ENCODE measurements around the gene CMSS1. TPM values are rescaled to one million over a fixed set of nuclear protein-coding genes. Genes with fewer than 3 reads are reported as not detected.

Gene CMSS1
- total RNA-seq, 4 donors from 2014 or later: 1.8 to 41.2 (median 17.0) TPM

DNA sequence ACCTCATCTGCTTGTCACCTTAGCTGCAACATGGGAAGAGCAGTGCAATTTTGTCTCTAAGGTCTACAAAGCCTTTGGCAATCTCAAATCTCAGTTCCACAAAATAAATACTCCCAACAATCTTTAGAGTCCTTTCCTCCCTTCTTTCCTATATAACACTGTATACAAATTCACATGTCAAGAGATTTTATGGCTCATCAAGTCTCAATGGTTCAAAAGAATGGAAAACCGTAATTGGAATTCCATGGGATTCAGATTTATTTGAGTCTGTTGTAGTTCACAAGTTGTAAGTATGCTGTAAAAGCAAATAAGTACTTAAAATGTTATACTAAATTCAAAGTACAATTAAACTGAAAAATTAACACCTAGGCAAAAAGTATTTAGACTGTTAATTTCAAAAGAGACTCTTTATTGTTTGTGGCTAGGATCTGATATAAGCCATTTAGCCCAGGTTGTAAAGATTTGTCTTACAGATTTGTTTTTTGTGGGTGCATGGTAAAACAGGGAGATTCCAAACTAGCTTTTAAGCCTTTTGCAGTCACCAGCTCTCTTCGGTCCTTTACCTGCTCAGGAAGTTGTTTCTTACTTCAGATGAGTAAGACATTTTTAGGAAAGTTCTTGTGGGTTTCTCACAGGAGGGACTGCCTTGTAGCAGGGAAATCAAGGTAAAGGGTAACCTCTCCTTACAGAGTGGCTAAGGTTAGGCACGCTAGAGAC is 50.1 kb downstream of the CMSS1 start:
- Histone ChIP-seq H3K9me3 (no peaks in the 10 kb centered on the region), H3K36me3 (no peaks in the 10 kb centered on the region), H3K4me3 (no peak overlapping the region), H3K4me1 (peaks cover 12 to 18% of the 10 kb centered on the region in 2 donors), H3K27me3 (no peaks in the 10 kb centered on the region), H3K27ac (peak overlapping the region; percentile 95 to 98)
- intact Hi-C loops (cut with DNase I; ENCODE audit: low total_unique reads): no loop called here
- DNase-seq: no peak
- TF ChIP-seq, protein P1, sequence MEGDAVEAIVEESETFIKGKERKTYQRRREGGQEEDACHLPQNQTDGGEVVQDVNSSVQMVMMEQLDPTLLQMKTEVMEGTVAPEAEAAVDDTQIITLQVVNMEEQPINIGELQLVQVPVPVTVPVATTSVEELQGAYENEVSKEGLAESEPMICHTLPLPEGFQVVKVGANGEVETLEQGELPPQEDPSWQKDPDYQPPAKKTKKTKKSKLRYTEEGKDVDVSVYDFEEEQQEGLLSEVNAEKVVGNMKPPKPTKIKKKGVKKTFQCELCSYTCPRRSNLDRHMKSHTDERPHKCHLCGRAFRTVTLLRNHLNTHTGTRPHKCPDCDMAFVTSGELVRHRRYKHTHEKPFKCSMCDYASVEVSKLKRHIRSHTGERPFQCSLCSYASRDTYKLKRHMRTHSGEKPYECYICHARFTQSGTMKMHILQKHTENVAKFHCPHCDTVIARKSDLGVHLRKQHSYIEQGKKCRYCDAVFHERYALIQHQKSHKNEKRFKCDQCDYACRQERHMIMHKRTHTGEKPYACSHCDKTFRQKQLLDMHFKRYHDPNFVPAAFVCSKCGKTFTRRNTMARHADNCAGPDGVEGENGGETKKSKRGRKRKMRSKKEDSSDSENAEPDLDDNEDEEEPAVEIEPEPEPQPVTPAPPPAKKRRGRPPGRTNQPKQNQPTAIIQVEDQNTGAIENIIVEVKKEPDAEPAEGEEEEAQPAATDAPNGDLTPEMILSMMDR (IDR thresholded peaks at IDR 0.05): no peak
- TF ChIP-seq POLR2A (IDR thresholded peaks at IDR 0.05): no peak

DNA sequence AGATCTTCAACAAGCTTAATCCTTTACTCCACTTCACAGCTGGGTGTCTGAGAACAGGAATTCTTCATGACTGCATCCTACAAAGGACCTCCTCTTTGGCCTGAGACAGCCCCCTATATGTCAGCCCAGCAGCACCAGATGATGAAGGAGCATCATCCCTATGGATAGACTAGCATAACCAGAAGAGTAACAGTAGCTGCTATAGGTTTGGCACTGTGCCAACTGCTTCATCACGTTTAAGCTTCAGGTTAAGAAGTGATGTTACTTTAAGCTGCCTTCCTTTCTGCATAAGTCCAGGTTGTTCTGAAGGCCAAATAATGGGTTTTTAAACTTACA is 50.6 kb downstream of the CMSS1 start:
- intact Hi-C loops (cut with DNase I; ENCODE audit: low total_unique reads): no loop called here

DNA sequence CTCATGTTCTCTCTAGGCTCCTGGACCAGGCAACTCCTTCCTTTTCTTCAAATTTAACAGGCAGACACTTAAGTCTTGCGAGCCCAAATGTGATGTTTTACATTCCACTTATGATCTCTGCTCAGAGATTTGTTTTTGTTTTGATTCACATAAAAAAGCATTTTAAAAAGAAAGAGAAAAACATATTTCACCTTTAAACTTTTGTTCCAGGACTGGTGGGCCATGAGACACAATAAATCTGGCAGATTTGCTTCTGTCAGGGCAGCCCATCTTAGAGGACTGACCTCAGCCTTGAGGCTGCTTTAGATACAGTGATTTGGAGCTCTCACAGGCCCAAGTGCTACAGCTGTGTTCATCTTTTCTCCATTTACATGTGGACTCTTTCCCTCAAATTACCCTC is 52.0 kb downstream of the CMSS1 start:
- H3K36me3 ChIP-seq: no peaks in the 10 kb centered on the region
- peaks cover 12 to 18% of the 10 kb centered on the region in 2 donors for H3K4me1 ChIP-seq
- H3K27me3 ChIP-seq: no peaks in the 10 kb centered on the region
- no peak overlapping the region for H3K4me3 ChIP-seq
- intact Hi-C loops (cut with DNase I; ENCODE audit: low total_unique reads): no loop called here
- no peaks in the 10 kb centered on the region for H3K9me3 ChIP-seq
- H3K27ac ChIP-seq: peak overlapping the region; percentile 95 to 98
- DNase-seq: no peak
- TF ChIP-seq POLR2A (IDR thresholded peaks at IDR 0.05): no peak
- TF ChIP-seq, protein P1 (IDR thresholded peaks at IDR 0.05): no peak

More for the DNA sequence above, 50.6 kb downstream of the CMSS1 start:
- Histone ChIP-seq H3K36me3 (no peaks in the 10 kb centered on the region), H3K4me3 (no peak overlapping the region), H3K27me3 (no peaks in the 10 kb centered on the region), H3K9me3 (no peaks in the 10 kb centered on the region), H3K27ac (peak overlapping the region; percentile 95 to 98), H3K4me1 (peaks cover 12 to 18% of the 10 kb centered on the region in 2 donors)
- DNase-seq: no peak
- TF ChIP-seq POLR2A (IDR thresholded peaks at IDR 0.05): no peak
- TF ChIP-seq, protein P1 (IDR thresholded peaks at IDR 0.05): no peak

DNA sequence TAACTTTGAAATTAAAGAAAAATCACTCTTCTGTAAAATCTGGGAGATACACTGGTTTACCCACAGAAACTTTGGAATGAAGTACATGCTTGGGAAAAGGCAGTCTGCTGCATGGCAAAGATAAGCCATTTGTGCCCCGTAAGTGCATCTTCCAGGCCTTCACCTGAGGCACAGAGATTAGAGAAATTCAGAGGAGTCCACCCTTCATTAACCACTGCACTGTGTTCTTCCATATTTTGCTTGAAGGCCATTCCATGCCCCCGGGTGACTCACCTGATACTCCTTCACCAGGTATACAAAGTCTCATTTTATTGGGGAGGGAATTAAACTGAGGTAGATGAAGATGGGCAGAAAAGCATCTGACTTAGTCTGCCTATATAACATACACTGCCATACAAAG is 53.0 kb downstream of the CMSS1 start:
- TF ChIP-seq, protein P1 (IDR thresholded peaks at IDR 0.05): no peak
- TF ChIP-seq POLR2A (IDR thresholded peaks at IDR 0.05): no peak
- Histone ChIP-seq H3K36me3 (no peaks in the 10 kb centered on the region), H3K4me1 (peaks cover 12 to 18% of the 10 kb centered on the region in 2 donors), H3K27me3 (no peaks in the 10 kb centered on the region), H3K4me3 (peak overlapping the region in 1 of 2 donors; percentile 84), H3K27ac (peak overlapping the region; percentile 95 to 98), H3K9me3 (no peaks in the 10 kb centered on the region)
- DNase-seq: no peak
- intact Hi-C loops (cut with DNase I; ENCODE audit: low total_unique reads): no loop called here

DNA sequence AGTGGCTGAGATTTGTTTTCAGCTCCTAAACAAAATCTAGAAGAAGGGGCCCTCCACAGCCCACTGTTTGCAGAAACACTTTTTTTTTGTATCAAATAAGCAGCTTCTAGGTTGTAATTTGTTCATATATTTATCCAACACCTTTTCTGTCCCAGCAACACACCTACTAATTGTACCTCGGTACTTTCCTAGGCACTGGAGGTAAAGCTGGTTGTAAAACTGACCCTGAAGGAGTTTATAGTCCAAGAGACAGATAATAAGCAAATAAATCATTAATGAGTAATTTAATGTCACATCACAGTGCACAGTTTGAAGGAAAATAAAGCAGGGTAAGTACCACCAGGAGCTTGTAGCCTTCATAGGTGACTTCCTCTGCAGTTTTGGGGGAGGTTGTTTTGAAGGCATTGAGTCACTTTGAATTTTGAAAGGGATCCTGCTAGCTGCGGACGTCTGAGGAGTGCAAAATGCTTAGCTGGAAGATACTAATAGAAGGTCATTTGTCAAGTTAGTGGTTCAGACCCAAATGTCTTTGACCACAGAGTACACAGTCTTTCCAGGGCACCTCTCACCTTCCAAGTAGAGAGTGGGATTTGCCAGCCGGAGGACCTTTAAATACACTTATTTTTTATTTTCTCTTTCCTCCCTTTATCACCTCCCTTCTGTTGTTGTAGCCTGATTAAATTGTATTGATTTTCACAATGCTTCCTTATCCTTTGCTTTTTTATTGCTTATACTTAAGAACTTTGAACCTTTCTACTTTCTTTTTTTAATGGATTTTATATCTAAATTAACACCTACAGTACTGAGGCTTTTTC is 53.8 kb downstream of the CMSS1 start:
- intact Hi-C loops (cut with DNase I; ENCODE audit: low total_unique reads): no loop called here
- TF ChIP-seq, protein P1 (IDR thresholded peaks at IDR 0.05): no peak
- TF ChIP-seq POLR2A (IDR thresholded peaks at IDR 0.05): no peak
- Histone ChIP-seq H3K9me3 (no peaks in the 10 kb centered on the region), H3K4me3 (peak overlapping the region; percentile 17 to 84), H3K36me3 (no peaks in the 10 kb centered on the region), H3K4me1 (peaks cover 7 to 18% of the 10 kb centered on the region in 2 donors), H3K27ac (peak overlapping the region; percentile 95 to 98), H3K27me3 (no peaks in the 10 kb centered on the region)
- DNase-seq: no peak

Measured in uterus (tissue), 4 donors.